HCT116 (cell line): Measurements from ENCODE around the gene C1orf167. TPM values are rescaled to one million over a fixed set of nuclear protein-coding genes. Genes with fewer than 3 reads are reported as not detected.
A peak's percentile ranks its signal among the peaks of the same experiment; 100 is the strongest.

Source experiments
- ATAC-seq: fragments of 200-7000 bp; cut with Tn5 transposase; 2 replicates; pipeline ENCODE4 v1.9.1; 2020; ENCODE audit warnings: mild to moderate bottlenecking, moderate library complexity
- BruUV-seq: library from RNA; stranded (reverse); fragments of 400-500 nt; replicated peaks from 2 replicates; lab custom pipeline; 2021; lab: Mats Ljungman, UMichigan
- CTCF ChIA-PET: fragments of 300-600 bp; sonication (Branson Sonifier 250); formaldehyde crosslinking; loops from one replicate; lab custom pipeline; 2021; ENCODE audit warnings: antibody characterized with exemption; lab: Charles Lee
- POLR2A ChIA-PET: fragments of 300-600, 350-600 bp; sonication (Branson Sonifier 250); formaldehyde crosslinking; loops from one replicate; lab custom pipeline; 2021; ENCODE audit warnings: antibody characterized with exemption; lab: Charles Lee
- RAD21 ChIA-PET, 2 experiments: fragments of 300-600 bp; sonication (Branson Sonifier 250); formaldehyde crosslinking; loops; one replicate each; lab custom pipeline; 2023; ENCODE audit warnings: low total read pairs in 2 of 2; ENCODE audit not compliant: uncharacterized antibody in 2 of 2, unreplicated experiment in 2 of 2, low non-redundant PET in 1 of 2; lab: Charles Lee
- DNase-seq: peaks from one replicate; pipeline ENCODE4 v3.0.0-alpha.2; 2010; ENCODE audit warnings: low read depth, low spot score
- H2AFZ ChIP-seq: fragments of 200-600 bp; shearing (Covaris generic), sonication (generic); 2 replicates; pipeline ENCODE4 v1.6.1; 2017; ENCODE audit warnings: low read depth, mixed run types, mixed read lengths, antibody characterized with exemption, low read length; ENCODE audit not compliant: poor library complexity, severe bottlenecking
- H3K27ac ChIP-seq: 2 replicates; pipeline ENCODE4 v1.5.1; 2012; ENCODE audit warnings: low read depth, low read length
- H3K27me3 ChIP-seq: fragments of 200-600 bp; sonication (generic); 2 replicates; pipeline ENCODE4 v1.6.1; 2016; ENCODE audit warnings: mixed run types, low read length, mixed read lengths; ENCODE audit not compliant: insufficient read depth
- H3K36me3 ChIP-seq, 2 experiments: fragments of 200-500 bp in 1 of 2; fragments of 200-600 bp in 1 of 2; sonication (Bioruptor generic) in 1 of 2; sonication (generic) in 1 of 2; 2 replicates each; pipeline versions ENCODE4 v1.5.1 to v1.6.1; 2014 to 2016; ENCODE audit warnings: low read length in 2 of 2, inconsistent platforms in 1 of 2, mixed read lengths in 1 of 2, mixed run types in 1 of 2; ENCODE audit not compliant: insufficient read depth in 2 of 2, control insufficient read depth in 1 of 2
- H3K4me1 ChIP-seq, 2 experiments: fragments of 200-600 bp in 1 of 2; sonication (generic) in 1 of 2; 2 replicates each; pipeline versions ENCODE4 v1.5.1 to v1.6.1; 2012 to 2017; ENCODE audit warnings: low read length in 2 of 2, inconsistent platforms in 1 of 2, mild to moderate bottlenecking in 1 of 2, mixed read lengths in 1 of 2, mixed run types in 1 of 2, moderate library complexity in 1 of 2; ENCODE audit not compliant: insufficient read depth in 2 of 2, control insufficient read depth in 1 of 2
- H3K4me2 ChIP-seq: fragments of 200-600 bp; sonication (generic); 2 replicates; pipeline ENCODE4 v1.6.1; 2017; ENCODE audit warnings: mixed run types, low read length, mixed read lengths
- H3K4me3 ChIP-seq, 2 experiments: fragments of 200-600 bp in 1 of 2; sonication (generic) in 1 of 2; replicated peaks in 1 of 2; 2 replicates each; pipeline ENCODE4 v1.5.1; 2011 to 2016; ENCODE audit warnings: low read length in 2 of 2, control low read depth in 1 of 2, low read depth in 1 of 2, mild to moderate bottlenecking in 1 of 2, mixed read lengths in 1 of 2, mixed run types in 1 of 2
- H3K79me2 ChIP-seq: fragments of 200-600 bp; sonication (generic); 2 replicates; pipeline ENCODE4 v1.6.1; 2017; ENCODE audit warnings: mild to moderate bottlenecking, mixed run types, low read length, moderate library complexity, mixed read lengths; ENCODE audit not compliant: insufficient read depth
- H3K9ac ChIP-seq: fragments of 200-600 bp; sonication (generic); 2 replicates; pipeline ENCODE4 v1.6.1; 2016; ENCODE audit warnings: low read length, mixed read lengths
- H3K9me2 ChIP-seq: fragments of 200-600 bp; sonication (generic), shearing (Covaris generic); 2 replicates; pipeline ENCODE4 v1.6.1; 2017; ENCODE audit warnings: mixed run types, mild to moderate bottlenecking, moderate library complexity; ENCODE audit not compliant: insufficient read depth
- H3K9me3 ChIP-seq, 2 experiments: fragments of 200-500 bp in 1 of 2; fragments of 200-600 bp in 1 of 2; sonication (Bioruptor generic) in 1 of 2; sonication (generic) in 1 of 2; 2 replicates each; pipeline ENCODE4 v1.6.1; 2014 to 2017; ENCODE audit warnings: low read length in 2 of 2, mixed read lengths in 2 of 2, inconsistent platforms in 1 of 2, low read depth in 1 of 2, mild to moderate bottlenecking in 1 of 2, mixed run types in 1 of 2, moderate library complexity in 1 of 2; ENCODE audit not compliant: control insufficient read depth in 1 of 2, insufficient read depth in 1 of 2
- H4K20me1 ChIP-seq: fragments of 200-600 bp; sonication (generic), shearing (Covaris generic); 2 replicates; pipeline ENCODE4 v1.6.1; 2017; ENCODE audit warnings: mixed run types, mild to moderate bottlenecking, moderate library complexity; ENCODE audit not compliant: insufficient read depth
- CBX3 ChIP-seq: IDR thresholded peaks from 2 replicates; pipeline ENCODE4 v1.6.1; 2012; ENCODE audit warnings: low read depth
- CTCF ChIP-seq, 3 experiments: fragments of 200-600 bp in 1 of 3; sonication (generic) in 1 of 3; IDR thresholded peaks in 2 of 3; conservative IDR thresholded peaks in 1 of 3; 2 replicates each; pipeline ENCODE4 v1.5.1; 2012 to 2017; ENCODE audit warnings: low read depth in 2 of 3, low read length in 2 of 3, antibody characterized with exemption in 1 of 3, borderline replicate concordance in 1 of 3, control low read depth in 1 of 3, mild to moderate bottlenecking in 1 of 3, mixed read lengths in 1 of 3, mixed run types in 1 of 3, moderate library complexity in 1 of 3; ENCODE audit not compliant: insufficient read depth in 1 of 3
- EZH2 ChIP-seq: fragments of 200-600 bp; sonication (generic); IDR thresholded peaks from 2 replicates; pipeline ENCODE4 v1.6.1; 2017; ENCODE audit warnings: antibody characterized with exemption, mixed run types
- EZH2phosphoT487 ChIP-seq: fragments of 200-600 bp; IDR thresholded peaks from 2 replicates; pipeline ENCODE4 v1.6.1; 2018; ENCODE audit warnings: antibody characterized with exemption, borderline replicate concordance
- JUND ChIP-seq: IDR thresholded peaks from 2 replicates; pipeline ENCODE4 v1.6.1; 2012
- YY1 ChIP-seq: IDR thresholded peaks from 2 replicates; pipeline ENCODE4 v1.6.1; 2011; ENCODE audit warnings: low read length, low read depth, moderate library complexity, mild to moderate bottlenecking; ENCODE audit not compliant: insufficient replicate concordance; ENCODE audit errors: extremely low read depth
- ZFX ChIP-seq: fragments of 450-650 bp; IDR thresholded peaks from 2 replicates; pipeline ENCODE4 v1.6.1; 2017
- intact Hi-C: fragments of 100-400 bp; cut with micrococcal nuclease; formaldehyde crosslinking; loops from 2 replicates; pipeline ENCODE4 v1.10.0; 2022
- total RNA-seq: library from RNA; stranded (reverse); gene quantifications from one replicate; pipeline ENCODE4 v1.2.1, GENCODE V29; 2021; ENCODE audit not compliant: unreplicated experiment

The C1orf167 gene
- total RNA-seq, 1 experiment from 2014 or later: 0.12 TPM

- ChIA-PET CTCF (no interaction called here), POLR2A (no interaction called here), RAD21 (interaction anchor here in 1 of 2 experiments (0.7 kb wide), 1 partner anchor 50 kb away, joined by 4 read pairs; no protein-coding TSS in a partner anchor)
- Histone ChIP-seq H3K9me3 (no peaks in the 10 kb centered on the region; a peak in 1 of 4 replicates), H3K79me2 (no peaks in the 10 kb centered on the region), H3K9me2 (no peaks in the 10 kb centered on the region), H2AFZ (no peak overlapping the region), H3K36me3 (0 out of 4 replicates have a peak, but pooled peaks cover 0 to 2% of the 10 kb centered on the region in 2 experiments), H3K4me1 (peaks cover 0 to 5% of the 10 kb centered on the region in 2 experiments; a peak in 3 of 4 replicates), H3K4me2 (no peak overlapping the region), H3K9ac (no peak overlapping the region), H3K27me3 (no peaks in the 10 kb centered on the region), H4K20me1 (no peaks in the 10 kb centered on the region), H3K4me3 (no peak overlapping the region), H3K27ac (no peak overlapping the region)
- intact Hi-C loops: no loop called here
- no peak for ATAC-seq
- DNase-seq: no peak
- TF ChIP-seq JUND: no peak
- no peak for TF ChIP-seq EZH2
- TF ChIP-seq CTCF (IDR thresholded peaks at IDR 0.05 in 2 of 3, conservative IDR thresholded peaks at IDR 0.05 in 1 of 3; ENCODE audit: borderline replicate concordance in 1 of 3, insufficient read depth in 1 of 3, low read depth in 2 of 3, low read length in 2 of 3): no peak
- TF ChIP-seq ZFX: no peak
- TF ChIP-seq YY1: no peak
- TSS peak; percentile 19 for BruUV-seq
Observed at GRCh38 chr1:11753555-11754208, 8.3 kb upstream of the C1orf167 start.

- POLR2A ChIA-PET: no interaction called here
- Histone ChIP-seq H2AFZ (no peak overlapping the region), H3K4me2 (no peak overlapping the region), H3K79me2 (no peaks in the 10 kb centered on the region), H4K20me1 (no peaks in the 10 kb centered on the region), H3K4me1 (peaks cover 0 to 6% of the 10 kb centered on the region in 2 experiments; a peak in 1 of 4 replicates), H3K36me3 (no peaks in the 10 kb centered on the region), H3K9ac (no peak overlapping the region), H3K27ac (no peak overlapping the region), H3K4me3 (no peak overlapping the region), H3K9me3 (no peaks in the 10 kb centered on the region; a peak in 1 of 4 replicates), H3K27me3 (no peaks in the 10 kb centered on the region), H3K9me2 (no peaks in the 10 kb centered on the region)
- no peak for ATAC-seq
- no TSS peak for BruUV-seq
- CTCF ChIA-PET: no interaction called here
- intact Hi-C loops: no loop called here
- RAD21 ChIA-PET: no interaction called here
- TF ChIP-seq CBX3 (0 out of 2 replicates have a peak, but pooled peaks have one; percentile 17), EZH2phosphoT487 (no peak)
- DNase-seq: no peak
Observed at GRCh38 chr1:11757047-11757446, 4.9 kb upstream of the C1orf167 start.
